SK-N-SH (cell line): Measurements from ENCODE around the gene PHLPP2. TPM values are rescaled to one million over a fixed set of nuclear protein-coding genes. Genes with fewer than 3 reads are reported as not detected.
A peak's percentile ranks its signal among the peaks of the same experiment; 100 is the strongest.

Experiments
- CTCF ChIA-PET: fragments of 300-600, 350-600 bp; formaldehyde crosslinking; extraction: SDS; loops from one replicate; lab custom pipeline; 2021; lab: Yijun Ruan, JAX
- POLR2A ChIA-PET: fragments of 350-600 bp; sonication (Branson Sonifier 250); formaldehyde crosslinking; extraction: SDS; loops from one replicate; lab custom pipeline; 2020; ENCODE audit warnings: antibody characterized with exemption, inconsistent platforms; lab: Yijun Ruan, JAX
- DNase-seq: peaks from one replicate; pipeline ENCODE4 v3.0.0; 2012
- H2AFZ ChIP-seq: fragments of 200-600 bp; sonication (generic); 2 replicates; pipeline ENCODE4 v1.8.1; 2016; ENCODE audit warnings: antibody characterized with exemption, mild to moderate bottlenecking, low read depth
- H3F3A ChIP-seq: fragments of 200-600 bp; sonication (generic); replicated peaks from 2 replicates; pipeline ENCODE3; 2016; ENCODE audit warnings: antibody characterized with exemption, mild to moderate bottlenecking; ENCODE audit not compliant: insufficient read depth
- H3K27ac ChIP-seq, 2 experiments: fragments of 200-500 bp in 1 of 2; fragments of 200-600 bp in 1 of 2; sonication (Bioruptor generic) in 1 of 2; sonication (generic), shearing (Covaris generic) in 1 of 2; 2 replicates each; pipeline versions ENCODE4 v1.5.1 to v1.6.1; 2014 to 2016; ENCODE audit warnings: low read depth in 2 of 2, inconsistent platforms in 1 of 2, low read length in 1 of 2, mild to moderate bottlenecking in 1 of 2, mixed read lengths in 1 of 2
- H3K27me3 ChIP-seq: fragments of 200-600 bp; sonication (generic), shearing (Covaris generic); 2 replicates; pipeline ENCODE4 v1.6.1; 2016; ENCODE audit warnings: mixed run types; ENCODE audit not compliant: insufficient read depth
- H3K36me3 ChIP-seq, 2 experiments: fragments of 200-500 bp in 1 of 2; fragments of 200-600 bp in 1 of 2; sonication (Bioruptor generic) in 1 of 2; sonication (generic) in 1 of 2; replicated peaks in 1 of 2; 2 replicates each; pipeline versions ENCODE3 to v1.5.1; 2014 to 2016; ENCODE audit warnings: low read length in 1 of 2, mild to moderate bottlenecking in 1 of 2; ENCODE audit not compliant: insufficient read depth in 2 of 2, control insufficient read depth in 1 of 2
- H3K4me1 ChIP-seq, 2 experiments: fragments of 200-500 bp in 1 of 2; fragments of 200-600 bp in 1 of 2; sonication (Bioruptor generic) in 1 of 2; sonication (generic), shearing (Covaris generic) in 1 of 2; 2 replicates each; pipeline versions ENCODE4 v1.5.1 to v1.6.1; 2014 to 2016; ENCODE audit warnings: low read depth in 1 of 2, low read length in 1 of 2, mixed run types in 1 of 2; ENCODE audit not compliant: insufficient read depth in 2 of 2, control insufficient read depth in 1 of 2
- H3K4me2 ChIP-seq: fragments of 200-600 bp; sonication (generic), shearing (Covaris generic); 2 replicates; pipeline ENCODE4 v1.6.1; 2017; ENCODE audit warnings: mixed run types
- H3K4me3 ChIP-seq, 2 experiments: fragments of 200-500 bp in 1 of 2; fragments of 200-600 bp in 1 of 2; sonication (Bioruptor generic) in 1 of 2; sonication (generic), shearing (Covaris generic) in 1 of 2; 2 replicates each; pipeline versions ENCODE4 v1.5.1 to v1.8.1; 2014 to 2016; ENCODE audit warnings: low read depth in 2 of 2, inconsistent platforms in 1 of 2, low read length in 1 of 2, mild to moderate bottlenecking in 1 of 2, mixed read lengths in 1 of 2, moderate library complexity in 1 of 2
- H3K79me2 ChIP-seq: fragments of 200-600 bp; sonication (generic); 2 replicates; pipeline ENCODE4 v1.8.1; 2017; ENCODE audit warnings: mild to moderate bottlenecking; ENCODE audit not compliant: insufficient read depth
- H3K9ac ChIP-seq: fragments of 200-600 bp; sonication (generic); 2 replicates; pipeline ENCODE4 v1.6.1; 2017; ENCODE audit warnings: mixed run types
- H3K9me2 ChIP-seq: fragments of 200-600 bp; sonication (generic); 2 replicates; pipeline ENCODE4 v1.6.1; 2017; ENCODE audit warnings: mixed run types
- H3K9me3 ChIP-seq: fragments of 200-600 bp; sonication (generic); 2 replicates; pipeline ENCODE4 v1.6.1; 2017; ENCODE audit warnings: mixed run types, mild to moderate bottlenecking, moderate library complexity
- H4K20me1 ChIP-seq: fragments of 200-600 bp; sonication (generic); 2 replicates; pipeline ENCODE4 v1.6.1; 2017; ENCODE audit warnings: mild to moderate bottlenecking, mixed run types; ENCODE audit not compliant: insufficient read depth
- CHD2 ChIP-seq: fragments of 150-350 bp; IDR thresholded peaks from 2 replicates; pipeline ENCODE4 v1.6.1; 2018; ENCODE audit warnings: low read length; ENCODE audit not compliant: partially characterized antibody
- CTCF ChIP-seq: fragments of 200-600 bp; sonication (generic); IDR thresholded peaks from 2 replicates; pipeline ENCODE4 v1.6.1; 2017; ENCODE audit warnings: antibody characterized with exemption, mild to moderate bottlenecking, moderate library complexity
- ELF1 ChIP-seq: IDR thresholded peaks from 2 replicates; pipeline ENCODE4 v1.4.0; 2012
- EZH2phosphoT487 ChIP-seq: fragments of 200-600 bp; sonication (generic); IDR thresholded peaks from 2 replicates; pipeline ENCODE4 v1.6.1; 2017; ENCODE audit warnings: low read depth, mixed run types, mild to moderate bottlenecking, antibody characterized with exemption, moderate library complexity, borderline replicate concordance
- GABPA ChIP-seq: IDR thresholded peaks from 2 replicates; pipeline ENCODE4 v1.4.0; 2012; ENCODE audit warnings: low read depth, mild to moderate bottlenecking
- MEF2A ChIP-seq: IDR thresholded peaks from 2 replicates; pipeline ENCODE4 v1.4.0; 2012; ENCODE audit warnings: low read depth, borderline replicate concordance
- NFIC ChIP-seq: IDR thresholded peaks from 2 replicates; pipeline ENCODE4 v1.4.0; 2012; ENCODE audit warnings: borderline replicate concordance
- RAD21 ChIP-seq: IDR thresholded peaks from 2 replicates; pipeline ENCODE4 v1.6.1; 2012; ENCODE audit warnings: mild to moderate bottlenecking, low read length
- RFX5 ChIP-seq: IDR thresholded peaks from 2 replicates; pipeline ENCODE4 v1.6.1; 2012; ENCODE audit warnings: mild to moderate bottlenecking, improper control_type of control experiment, low read length
- RXRA ChIP-seq: IDR thresholded peaks from 2 replicates; pipeline ENCODE4 v1.4.0; 2012; ENCODE audit warnings: low read depth, mild to moderate bottlenecking, borderline replicate concordance
- SIN3A ChIP-seq: IDR thresholded peaks from 2 replicates; pipeline ENCODE4 v1.6.1; 2012; ENCODE audit warnings: low read depth, mild to moderate bottlenecking, low read length, moderate library complexity, borderline replicate concordance
- TAF1 ChIP-seq: IDR thresholded peaks from 2 replicates; pipeline ENCODE4 v1.6.1; 2012; ENCODE audit warnings: low read depth, mild to moderate bottlenecking, low read length, moderate library complexity, borderline replicate concordance
- TEAD4 ChIP-seq: IDR thresholded peaks from 2 replicates; pipeline ENCODE4 v1.4.0; 2012; ENCODE audit warnings: mild to moderate bottlenecking, borderline replicate concordance; ENCODE audit not compliant: insufficient read depth
- YY1 ChIP-seq: IDR thresholded peaks from 2 replicates; pipeline ENCODE4 v1.4.0; 2012; ENCODE audit warnings: low read depth, mild to moderate bottlenecking
- WGBS: methylation state at CpG from one replicate; pipeline ENCODE4 v1.1.6; 2017; ENCODE audit warnings: low lambda C conversion rate; 5-methylcytosine and 5-hydroxymethylcytosine counted together
- polyA plus RNA-seq, 3 experiments: library from polyadenylated mRNA; depleted of rRNA; stranded (reverse); fragments of >200 nt; gene quantifications; 2 replicates each; pipeline ENCODE4 v1.2.3, GENCODE V29; 2012
- TF ChIP-seq, protein P1 (sequence below): IDR thresholded peaks from 2 replicates; pipeline ENCODE4 v1.4.0; 2012; ENCODE audit warnings: low read depth, borderline replicate concordance
- TF ChIP-seq, protein P2 (sequence below): IDR thresholded peaks from 2 replicates; pipeline ENCODE4; 2012
- TF ChIP-seq, protein P3 (sequence below): fragments of 150-350 bp; IDR thresholded peaks from 2 replicates; pipeline ENCODE4 v1.6.1; 2017; ENCODE audit warnings: antibody characterized with exemption, low read length, low read depth, borderline replicate concordance

PHLPP2 gene
- polyA plus RNA-seq, 1 of the 3 experiments (the other 2 are of a cell fraction), result 5.5 TPM

- DNase-seq, result no peak
- Histone ChIP-seq H3K4me2 (no peak overlapping the region), H3K27ac (no peak overlapping the region), H3K27me3 (no peaks in the 10 kb centered on the region), H3K9me3 (no peaks in the 10 kb centered on the region), H3K79me2 (no peaks in the 10 kb centered on the region), H3K9ac (no peak overlapping the region), H3K36me3 (peaks cover 46 to 61% of the 10 kb centered on the region in 2 experiments), H4K20me1 (no peaks in the 10 kb centered on the region), H3K9me2 (no peaks in the 10 kb centered on the region), H3K4me1 (no peaks in the 10 kb centered on the region), H3F3A (peaks cover 4% of the 10 kb centered on the region), H3K4me3 (no peak overlapping the region), H2AFZ (no peak overlapping the region)
- no peak for TF ChIP-seq SIN3A
- TF ChIP-seq CTCF, result peak; percentile 45
- ChIA-PET CTCF (no interaction called here), POLR2A (no interaction called here)
- WGBS, result 98% methylated on average over 6 of the region's 6 CpGs
Measured at GRCh38 chr16:71648921-71649320, 75.6 kb downstream of the PHLPP2 start.

GRCh38 chr16:71648162-71648561 is 76.3 kb downstream of the PHLPP2 start:
- no peak overlapping the region for H3K4me2 ChIP-seq
- H3K4me3 ChIP-seq, result no peak overlapping the region
- H3K36me3 ChIP-seq, result peaks cover 41 to 57% of the 10 kb centered on the region in 2 experiments
- H3K4me1 ChIP-seq, result no peaks in the 10 kb centered on the region
- no peaks in the 10 kb centered on the region for H3K9me3 ChIP-seq
- no peak for TF ChIP-seq SIN3A
- TF ChIP-seq NFIC, result no peak
- TF ChIP-seq YY1, result no peak
- TF ChIP-seq TAF1, result no peak
- TF ChIP-seq RAD21, result no peak
- TF ChIP-seq GABPA, result no peak
- no peak for TF ChIP-seq MEF2A
- TF ChIP-seq, all 33 proteins: peak for 0
- no peak for DNase-seq
- Histone ChIP-seq H2AFZ (no peak overlapping the region), H3F3A (peaks cover 4% of the 10 kb centered on the region), H3K27ac (no peak overlapping the region), H3K79me2 (no peaks in the 10 kb centered on the region), H3K9me2 (no peaks in the 10 kb centered on the region), H4K20me1 (no peaks in the 10 kb centered on the region), H3K27me3 (no peaks in the 10 kb centered on the region), H3K9ac (no peak overlapping the region)
- ChIA-PET POLR2A (no interaction called here), CTCF (no interaction called here)
- 93% methylated on average over 2 of the region's 2 CpGs for WGBS

DNA sequence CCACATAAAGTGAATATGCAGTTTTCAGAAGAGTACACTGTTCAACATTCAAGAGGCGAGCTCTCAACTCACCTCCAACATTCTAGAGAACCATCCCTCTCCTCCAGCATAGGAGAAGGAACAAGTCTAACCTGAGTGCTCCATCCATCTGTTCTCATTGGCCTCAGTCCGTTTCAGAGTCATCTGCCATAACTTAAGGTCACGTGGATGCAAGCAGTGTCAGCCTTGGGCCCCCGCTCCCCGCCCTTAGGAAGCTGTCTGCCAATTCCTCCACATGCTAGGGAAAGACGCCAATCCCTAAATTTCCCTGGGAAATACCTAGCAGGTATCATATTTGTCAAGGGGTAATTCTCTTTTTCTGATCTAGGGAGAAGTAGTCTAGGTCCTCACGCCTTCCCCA is 77.1 kb downstream of the PHLPP2 start:
- Histone ChIP-seq H3K36me3 (peaks cover 40 to 49% of the 10 kb centered on the region in 2 experiments), H4K20me1 (no peaks in the 10 kb centered on the region), H3F3A (peaks cover 4% of the 10 kb centered on the region), H3K9ac (no peak overlapping the region), H3K4me3 (no peak overlapping the region), H3K79me2 (no peaks in the 10 kb centered on the region), H3K9me3 (no peaks in the 10 kb centered on the region), H3K27me3 (no peaks in the 10 kb centered on the region), H3K27ac (no peak overlapping the region), H3K4me1 (no peaks in the 10 kb centered on the region), H3K4me2 (no peak overlapping the region), H3K9me2 (no peaks in the 10 kb centered on the region), H2AFZ (no peak overlapping the region)
- ChIA-PET CTCF (no interaction called here), POLR2A (no interaction called here)
- 77% methylated on average over 5 of the region's 7 CpGs for WGBS
- DNase-seq, result no peak
- TF ChIP-seq RXRA (no peak), RFX5 (no peak), CTCF (no peak), CHD2 (no peak), TEAD4 (no peak), EZH2phosphoT487 (no peak), ELF1 (no peak)
- TF ChIP-seq, protein P1, sequence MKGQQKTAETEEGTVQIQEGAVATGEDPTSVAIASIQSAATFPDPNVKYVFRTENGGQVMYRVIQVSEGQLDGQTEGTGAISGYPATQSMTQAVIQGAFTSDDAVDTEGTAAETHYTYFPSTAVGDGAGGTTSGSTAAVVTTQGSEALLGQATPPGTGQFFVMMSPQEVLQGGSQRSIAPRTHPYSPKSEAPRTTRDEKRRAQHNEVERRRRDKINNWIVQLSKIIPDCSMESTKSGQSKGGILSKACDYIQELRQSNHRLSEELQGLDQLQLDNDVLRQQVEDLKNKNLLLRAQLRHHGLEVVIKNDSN, result no peak
- TF ChIP-seq, protein P2, sequence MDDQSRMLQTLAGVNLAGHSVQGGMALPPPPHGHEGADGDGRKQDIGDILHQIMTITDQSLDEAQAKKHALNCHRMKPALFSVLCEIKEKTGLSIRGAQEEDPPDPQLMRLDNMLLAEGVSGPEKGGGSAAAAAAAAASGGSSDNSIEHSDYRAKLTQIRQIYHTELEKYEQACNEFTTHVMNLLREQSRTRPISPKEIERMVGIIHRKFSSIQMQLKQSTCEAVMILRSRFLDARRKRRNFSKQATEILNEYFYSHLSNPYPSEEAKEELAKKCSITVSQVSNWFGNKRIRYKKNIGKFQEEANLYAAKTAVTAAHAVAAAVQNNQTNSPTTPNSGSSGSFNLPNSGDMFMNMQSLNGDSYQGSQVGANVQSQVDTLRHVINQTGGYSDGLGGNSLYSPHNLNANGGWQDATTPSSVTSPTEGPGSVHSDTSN, result no peak
- TF ChIP-seq, protein P3, sequence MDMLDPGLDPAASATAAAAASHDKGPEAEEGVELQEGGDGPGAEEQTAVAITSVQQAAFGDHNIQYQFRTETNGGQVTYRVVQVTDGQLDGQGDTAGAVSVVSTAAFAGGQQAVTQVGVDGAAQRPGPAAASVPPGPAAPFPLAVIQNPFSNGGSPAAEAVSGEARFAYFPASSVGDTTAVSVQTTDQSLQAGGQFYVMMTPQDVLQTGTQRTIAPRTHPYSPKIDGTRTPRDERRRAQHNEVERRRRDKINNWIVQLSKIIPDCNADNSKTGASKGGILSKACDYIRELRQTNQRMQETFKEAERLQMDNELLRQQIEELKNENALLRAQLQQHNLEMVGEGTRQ, result no peak
